Tibial artery (tissue), 4 donors: Measurements from ENCODE around the gene PYURF.
A peak's percentile ranks its signal among the peaks of the same experiment; 100 is the strongest.

Experiments
- DNase-seq, 2 donors: peaks; one replicate each; pipeline ENCODE4 v3.0.0-alpha.2; 2019
- H3K27ac ChIP-seq, 2 donors: fragments of 200-600 bp; sonication (generic) in 1 of 2; 1 replicate in 1 of 2; 2 replicates in 1 of 2; pipeline ENCODE4 v1.5.1; 2018 to 2019; ENCODE audit warnings: mild to moderate bottlenecking in 1 of 2
- H3K27me3 ChIP-seq, 2 donors: fragments of 200-600 bp; sonication (generic) in 1 of 2; one replicate each; pipeline versions ENCODE4 v1.5.1 to v1.6.0; 2016 to 2019
- H3K36me3 ChIP-seq, 3 donors: fragments of 200-600 bp; sonication (generic) in 2 of 3; one replicate each; pipeline ENCODE4 v1.5.1; 2016 to 2019; ENCODE audit warnings: mild to moderate bottlenecking in 2 of 3
- H3K4me1 ChIP-seq, 4 donors: fragments of 200-600 bp; sonication (generic) in 2 of 4; 1 replicate in 3 of 4; 2 replicates in 1 of 4; pipeline ENCODE4 v1.5.1; 2016 to 2019
- H3K4me3 ChIP-seq, 2 donors: fragments of 200-600 bp; sonication (generic) in 1 of 2; 1 replicate in 1 of 2; 2 replicates in 1 of 2; pipeline ENCODE4 v1.5.1; 2018 to 2019; ENCODE audit warnings: mild to moderate bottlenecking in 2 of 2
- H3K9me3 ChIP-seq, 3 donors: fragments of 200-600 bp; sonication (generic) in 1 of 3; one replicate each; pipeline ENCODE4 v1.5.1; 2016 to 2019
- CTCF ChIP-seq, 2 experiments: fragments of 200-600 bp in 1 of 2; fragments of 450-650 bp in 1 of 2; IDR thresholded peaks; one replicate each; pipeline ENCODE4 v1.5.1; 2017 to 2019; ENCODE audit warnings: antibody characterized with exemption in 2 of 2, mild to moderate bottlenecking in 1 of 2, moderate library complexity in 1 of 2
- intact Hi-C: fragments of 100-400 bp; cut with DNase I; formaldehyde crosslinking; loops from one replicate; pipeline ENCODE4 v1.15.0; 2023; ENCODE audit warnings: low total_unique reads

Gene PYURF

GRCh38 chr4:88528861-88529260, 5.3 kb upstream of the PYURF start:
- no peaks in the 10 kb centered on the region for H3K36me3 ChIP-seq
- H3K9me3 ChIP-seq = no peaks in the 10 kb centered on the region
- no peak for TF ChIP-seq CTCF (IDR thresholded peaks at IDR 0.05)
- intact Hi-C loops = loop anchor here (5.0 kb wide), 1 partner anchor 128 kb away; no protein-coding TSS in a partner anchor
- DNase-seq = no peak
- H3K4me1 ChIP-seq = peaks cover 0 to 16% (median 13%) of the 10 kb centered on the region in 4 donors
- H3K27ac ChIP-seq = no peak overlapping the region
- H3K4me3 ChIP-seq = no peak overlapping the region
- no peaks in the 10 kb centered on the region for H3K27me3 ChIP-seq

GRCh38 chr4:88527787-88528186, 4.2 kb upstream of the PYURF start:
- no peaks in the 10 kb centered on the region for H3K9me3 ChIP-seq
- H3K27ac ChIP-seq = no peak overlapping the region
- no peak for DNase-seq
- peaks cover 0 to 16% (median 14%) of the 10 kb centered on the region in 4 donors for H3K4me1 ChIP-seq
- H3K4me3 ChIP-seq = no peak overlapping the region
- intact Hi-C loops = loop anchor here (5.0 kb wide), 1 partner anchor 130 kb away; no protein-coding TSS in a partner anchor
- H3K36me3 ChIP-seq = no peaks in the 10 kb centered on the region
- no peaks in the 10 kb centered on the region for H3K27me3 ChIP-seq
- TF ChIP-seq CTCF (IDR thresholded peaks at IDR 0.05) = no peak

GRCh38 chr4:88526221-88526815, 2.7 kb upstream of the PYURF start:
- Histone ChIP-seq H3K27ac (peak overlapping the region; percentile 10 to 91), H3K27me3 (no peaks in the 10 kb centered on the region), H3K9me3 (no peaks in the 10 kb centered on the region), H3K4me1 (peaks cover 0 to 29% (median 20%) of the 10 kb centered on the region in 4 donors), H3K4me3 (no peak overlapping the region), H3K36me3 (peaks cover 0 to 4% (median 3%) of the 10 kb centered on the region in 3 donors)
- intact Hi-C loops = loop anchor here (5.0 kb wide), 1 partner anchor 131 kb away; no protein-coding TSS in a partner anchor
- TF ChIP-seq CTCF (IDR thresholded peaks at IDR 0.05) = peak; percentile 7 to 30
- no peak for DNase-seq

GRCh38 chr4:88524171-88524570, 595 bp upstream of the PYURF start:
- peak overlapping the region; percentile 83 to 91 for H3K27ac ChIP-seq
- no peaks in the 10 kb centered on the region for H3K27me3 ChIP-seq
- H3K4me3 ChIP-seq = peak overlapping the region; percentile 77 to 86
- intact Hi-C loops = loop anchor here (5.0 kb wide), 1 partner anchor 68 kb away; the partner anchor contains the start of gene HERC3
- H3K9me3 ChIP-seq = no peaks in the 10 kb centered on the region
- peaks cover 0 to 31% (median 20%) of the 10 kb centered on the region in 4 donors for H3K4me1 ChIP-seq
- no peak for DNase-seq
- H3K36me3 ChIP-seq = peaks cover 0 to 18% (median 8%) of the 10 kb centered on the region in 3 donors
- no peak for TF ChIP-seq CTCF (IDR thresholded peaks at IDR 0.05)

GRCh38 chr4:88522702-88523324, 763 bp downstream of the PYURF start:
- H3K27ac ChIP-seq = peak overlapping the region; percentile 83 to 91
- intact Hi-C loops = loop anchor here (5.0 kb wide), 1 partner anchor 69 kb away; the partner anchor contains the start of gene HERC3
- no peaks in the 10 kb centered on the region for H3K9me3 ChIP-seq
- no peaks in the 10 kb centered on the region for H3K27me3 ChIP-seq
- H3K36me3 ChIP-seq = peaks cover 0 to 18% (median 8%) of the 10 kb centered on the region in 3 donors
- DNase-seq = peak in 1 of 2 donors; percentile 55
- peak overlapping the region; percentile 77 to 86 for H3K4me3 ChIP-seq
- TF ChIP-seq CTCF (IDR thresholded peaks at IDR 0.05) = no peak
- H3K4me1 ChIP-seq = peaks cover 0 to 31% (median 20%) of the 10 kb centered on the region in 4 donors
